Psoas muscle (tissue), 8 donors: Measurements from ENCODE around the gene RBM20. TPM values are rescaled to one million over a fixed set of nuclear protein-coding genes. Genes with fewer than 3 reads are reported as not detected.
"Not testable (repeated sequence)": the region's sequence is repeated elsewhere in the genome, so short reads cannot be mapped to it uniquely, and the experiment has no call there.

ENCODE experiments used
- ATAC-seq, 4 donors: fragments of 200-7000 bp; cut with Tn5 transposase; one replicate each; pipeline ENCODE4 v1.9.1; 2020; ENCODE audit warnings: moderate library complexity in 3 of 4, mild to moderate bottlenecking in 2 of 4
- DNase-seq, 2 donors: peaks; one replicate each; pipeline ENCODE4 v3.0.0-alpha.2; 2020
- H3K27ac ChIP-seq: fragments of 200-600 bp; one replicate; pipeline ENCODE4 v1.8.0; 2022
- H3K27me3 ChIP-seq, 3 donors: fragments of 200-600 bp in 1 of 3; one replicate each; pipeline versions ENCODE4 v1.6.1 to v1.8.0; 2013 to 2022; ENCODE audit warnings: low read length in 2 of 3, mild to moderate bottlenecking in 2 of 3, moderate library complexity in 1 of 3; ENCODE audit not compliant: insufficient read depth in 3 of 3
- H3K36me3 ChIP-seq, 2 donors: fragments of 200-600 bp in 1 of 2; one replicate each; pipeline versions ENCODE4 v1.6.1 to v1.8.0; 2013 to 2022; ENCODE audit warnings: low read depth in 1 of 2, mild to moderate bottlenecking in 1 of 2, moderate library complexity in 1 of 2; ENCODE audit not compliant: insufficient read depth in 1 of 2
- H3K4me1 ChIP-seq: fragments of 200-600 bp; one replicate; pipeline ENCODE4 v1.8.0; 2022
- H3K4me3 ChIP-seq: fragments of 200-600 bp; one replicate; pipeline ENCODE4 v1.8.0; 2022; ENCODE audit warnings: mild to moderate bottlenecking
- H3K9me3 ChIP-seq: fragments of 200-600 bp; one replicate; pipeline ENCODE4 v1.8.0; 2022
- WGBS, 3 donors: extraction: QIAGEN DNeasy Blood & Tissue Kit; methylation state at CpG; one replicate each; pipeline versions ENCODE4 v1.1.6 to v1.1.7; 2013; 5-methylcytosine and 5-hydroxymethylcytosine counted together
- intact Hi-C, 2 donors: fragments of 100-400 bp; cut with DNase I; formaldehyde crosslinking; loops; one replicate each; pipeline versions ENCODE4 v1.11.0 to v1.14.2; 2022
- polyA plus RNA-seq, 3 donors: library from polyadenylated mRNA; stranded (reverse); fragments of 200-250 nt; gene quantifications; one replicate each; pipeline ENCODE4 v1.2.3, GENCODE V29; 2013
- total RNA-seq, 4 donors: library from RNA; stranded (reverse); fragmentation: NEBNext Ultra II Directional in 2 of 4; extraction: Animal tissue kit (Norgen Biotek cat#: 25700) in 2 of 4; gene quantifications; one replicate each; pipeline versions ENCODE4 v1.2.1 to v1.2.4, GENCODE V29; 2021 to 2023
- TF ChIP-seq, protein P1 (sequence below): fragments of 200-600 bp; IDR thresholded peaks from one replicate; pipeline ENCODE4 v1.8.0; 2022; ENCODE audit warnings: antibody characterized with exemption
- donor health status: healthy with polysubstance abuse.
- donor health status: DM: no; HTN: no; CAD: no; lungs with moderate emphysema.
- donor health status: Bipolar disorder and iron deficiency.
- donor health status: healthy.
- donor health status: DM: yes; HTN: yes; CAD: no.
- donor health status: DM: no; HTN: no; CAD: no.
- donor health status: DM: no; HTN: no; CAD: no.
- donor health status: DM: yes; HTN: yes; CAD: no.

The RBM20 gene
- total and polyA plus RNA-seq, 7 donors: 1.6 to 48.8 (median 14.2) TPM

DNA sequence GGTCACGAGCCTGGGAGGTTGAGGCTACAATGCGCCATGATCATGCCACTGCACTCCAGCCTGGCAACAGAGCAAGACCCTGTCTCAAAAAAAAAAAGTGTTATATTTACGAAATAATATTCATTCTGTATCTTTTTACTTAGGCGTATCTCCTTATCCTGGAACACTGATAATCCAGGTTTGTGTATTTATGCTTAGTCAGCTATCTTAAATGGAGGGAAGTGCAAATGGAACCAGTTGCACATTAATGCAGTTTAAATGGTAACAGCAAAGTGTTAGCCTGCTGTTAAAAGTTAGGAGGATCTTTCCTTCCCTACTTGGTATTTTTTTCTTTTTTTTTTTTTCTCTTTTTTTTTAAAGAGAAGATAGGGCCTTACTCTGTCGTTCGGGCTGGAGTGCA is 36.0 kb upstream of the RBM20 start:
- H3K4me3 ChIP-seq: no peak overlapping the region
- H3K4me1 ChIP-seq: peaks cover 14% of the 10 kb centered on the region
- H3K27me3 ChIP-seq: no peaks in the 10 kb centered on the region
- no peak overlapping the region for H3K27ac ChIP-seq
- intact Hi-C loops: no loop called here
- TF ChIP-seq, protein P1, sequence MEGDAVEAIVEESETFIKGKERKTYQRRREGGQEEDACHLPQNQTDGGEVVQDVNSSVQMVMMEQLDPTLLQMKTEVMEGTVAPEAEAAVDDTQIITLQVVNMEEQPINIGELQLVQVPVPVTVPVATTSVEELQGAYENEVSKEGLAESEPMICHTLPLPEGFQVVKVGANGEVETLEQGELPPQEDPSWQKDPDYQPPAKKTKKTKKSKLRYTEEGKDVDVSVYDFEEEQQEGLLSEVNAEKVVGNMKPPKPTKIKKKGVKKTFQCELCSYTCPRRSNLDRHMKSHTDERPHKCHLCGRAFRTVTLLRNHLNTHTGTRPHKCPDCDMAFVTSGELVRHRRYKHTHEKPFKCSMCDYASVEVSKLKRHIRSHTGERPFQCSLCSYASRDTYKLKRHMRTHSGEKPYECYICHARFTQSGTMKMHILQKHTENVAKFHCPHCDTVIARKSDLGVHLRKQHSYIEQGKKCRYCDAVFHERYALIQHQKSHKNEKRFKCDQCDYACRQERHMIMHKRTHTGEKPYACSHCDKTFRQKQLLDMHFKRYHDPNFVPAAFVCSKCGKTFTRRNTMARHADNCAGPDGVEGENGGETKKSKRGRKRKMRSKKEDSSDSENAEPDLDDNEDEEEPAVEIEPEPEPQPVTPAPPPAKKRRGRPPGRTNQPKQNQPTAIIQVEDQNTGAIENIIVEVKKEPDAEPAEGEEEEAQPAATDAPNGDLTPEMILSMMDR: no peak
- peaks cover 0 to 38% of the 10 kb centered on the region in 2 donors for H3K36me3 ChIP-seq
- 72 to 85% (median 82%) methylated on average over 6 of the region's 6 CpGs for WGBS, 3 donors
- no peaks in the 10 kb centered on the region for H3K9me3 ChIP-seq
- DNase-seq (no peak), ATAC-seq (no peak)

- H3K4me1 ChIP-seq: peaks cover 15% of the 10 kb centered on the region
- TF ChIP-seq, protein P1: peak; percentile 21
- no peaks in the 10 kb centered on the region for H3K27me3 ChIP-seq
- WGBS, 3 donors: 8 to 17% (median 17%) methylated on average over 2 of the region's 2 CpGs
- peaks cover 0 to 23% of the 10 kb centered on the region in 2 donors for H3K36me3 ChIP-seq
- H3K4me3 ChIP-seq: no peak overlapping the region
- H3K9me3 ChIP-seq: no peaks in the 10 kb centered on the region
- peak overlapping the region; percentile 72 for H3K27ac ChIP-seq
- peak; percentile 42 to 71 for DNase-seq
- intact Hi-C loops: loop anchor here (2.0 to 10.0 kb wide), 5 partner anchors 68 to 285 kb away; no protein-coding TSS in a partner anchor
- peak; percentile 88 to 94 (median 92) for ATAC-seq
These were observed 34.5 kb upstream of the RBM20 start for GRCh38 chr10:110609605-110610004.

DNA sequence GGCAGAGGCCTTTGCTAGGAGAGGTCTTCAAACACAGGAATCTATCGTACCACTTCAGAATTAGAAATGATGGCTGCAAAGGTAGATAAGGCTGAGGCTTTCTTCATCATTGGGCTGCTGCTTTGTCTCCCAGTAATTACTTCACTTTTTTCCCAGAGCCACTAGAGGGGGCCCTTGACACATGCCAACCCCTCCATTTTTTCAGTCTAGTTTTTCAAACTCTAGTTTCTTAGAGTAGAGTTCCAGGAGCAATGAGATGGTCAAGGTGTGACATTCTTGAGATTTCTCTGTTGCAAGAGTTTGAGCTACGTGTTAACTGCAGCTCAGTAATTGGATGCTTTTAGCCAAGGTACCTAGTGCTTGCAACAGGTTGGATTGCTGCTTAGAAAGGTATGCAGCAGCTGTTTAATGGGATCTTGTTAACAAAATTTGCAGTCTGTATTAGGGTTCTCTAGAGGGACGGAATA is 33.8 kb upstream of the RBM20 start:
- 8 to 10% (median 10%) methylated on average over 3 of the region's 3 CpGs for WGBS, 3 donors
- intact Hi-C loops: loop anchor here (2.0 to 10.0 kb wide), 5 partner anchors 67 to 284 kb away; no protein-coding TSS in a partner anchor
- peak overlapping the region; percentile 72 for H3K27ac ChIP-seq
- H3K4me3 ChIP-seq: no peak overlapping the region
- H3K4me1 ChIP-seq: peaks cover 22% of the 10 kb centered on the region
- no peaks in the 10 kb centered on the region for H3K9me3 ChIP-seq
- peaks cover 0 to 16% of the 10 kb centered on the region in 2 donors for H3K36me3 ChIP-seq
- TF ChIP-seq, protein P1: peak; percentile 86
- DNase-seq (no peak), ATAC-seq (peak; percentile 77 to 85 (median 80))
- H3K27me3 ChIP-seq: no peaks in the 10 kb centered on the region

- ATAC-seq, DNase-seq, H3K27me3 ChIP-seq, H3K4me3 ChIP-seq, H3K9me3 ChIP-seq: not testable (repeated sequence)
- peak overlapping the region; percentile 72 for H3K27ac ChIP-seq
- 58 to 80% (median 61%) methylated on average over 3 of the region's 3 CpGs for WGBS, 3 donors
- peaks cover 0 to 11% of the 10 kb centered on the region in 2 donors for H3K36me3 ChIP-seq
- intact Hi-C loops: loop anchor here (2.0 to 10.0 kb wide), 5 partner anchors 67 to 284 kb away; no protein-coding TSS in a partner anchor
- peaks cover 23% of the 10 kb centered on the region for H3K4me1 ChIP-seq
These were observed 33.4 kb upstream of the RBM20 start for GRCh38 chr10:110610781-110611180.

DNA sequence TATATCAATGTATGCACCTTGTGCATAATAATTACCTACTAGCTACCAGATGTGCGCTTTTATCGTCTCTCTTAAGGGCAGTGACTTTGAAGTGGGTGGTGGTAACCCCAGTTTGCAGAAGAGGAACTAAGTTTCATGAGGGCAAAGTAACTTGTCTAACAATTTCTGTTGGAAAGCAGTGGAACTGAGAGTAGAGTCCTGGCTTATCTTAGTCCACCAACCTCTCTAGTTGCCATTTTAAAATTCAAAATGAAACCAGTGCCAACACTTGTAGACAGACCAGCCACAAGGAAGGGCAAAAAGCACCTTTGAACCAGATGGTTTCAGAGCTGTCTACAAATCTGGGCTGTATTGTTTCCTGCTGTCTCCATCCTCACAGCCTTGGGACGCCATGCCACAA is 32.0 kb upstream of the RBM20 start:
- no peaks in the 10 kb centered on the region for H3K36me3 ChIP-seq
- 91 to 94% (median 92%) methylated on average over 3 of the region's 3 CpGs for WGBS, 3 donors
- DNase-seq (no peak), ATAC-seq (no peak)
- intact Hi-C loops: loop anchor here (5.0 to 10.0 kb wide), 4 partner anchors 65 to 283 kb away; no protein-coding TSS in a partner anchor
- H3K4me3 ChIP-seq: no peak overlapping the region
- H3K27me3 ChIP-seq: no peaks in the 10 kb centered on the region
- no peak overlapping the region for H3K27ac ChIP-seq
- TF ChIP-seq, protein P1: no peak
- no peaks in the 10 kb centered on the region for H3K9me3 ChIP-seq
- H3K4me1 ChIP-seq: peaks cover 23% of the 10 kb centered on the region
